Stimulated activated CD4-positive, alpha-beta T cell treated with anti-CD3 and anti-CD28 coated beads, Interleukin-1b, Interleukin-23, amount 100 ng/mL, for 24 hours (primary cell): Measurements from ENCODE around the gene ATOH1.

Experiments
- DNase-seq, 4 experiments: peaks; one replicate each; pipeline ENCODE4 v3.0.0-alpha.2; 2020; ENCODE audit warnings: low read depth in 4 of 4, low spot score in 1 of 4

Gene ATOH1

GRCh38 chr4:93834249-93835066, 5.9 kb downstream of the ATOH1 start:
- DNase-seq, result no peak

- no peak for DNase-seq
Observed at GRCh38 chr4:93835929-93836328, 7.4 kb downstream of the ATOH1 start.

- DNase-seq, result no peak
Observed at GRCh38 chr4:93839704-93840103, 11.2 kb downstream of the ATOH1 start.

GRCh38 chr4:93841803-93842345, 13.3 kb downstream of the ATOH1 start:
- no peak for DNase-seq

GRCh38 chr4:93842601-93843252, 14.2 kb downstream of the ATOH1 start:
- DNase-seq, result no peak

- no peak for DNase-seq
Observed at GRCh38 chr4:93843772-93844171, 15.2 kb downstream of the ATOH1 start.

- no peak for DNase-seq
Observed at GRCh38 chr4:93852680-93853079, 24.1 kb downstream of the ATOH1 start.

- DNase-seq, result no peak
Observed at GRCh38 chr4:93855926-93856325, 27.4 kb downstream of the ATOH1 start.

GRCh38 chr4:93865650-93866049, 37.1 kb downstream of the ATOH1 start:
- DNase-seq, result no peak

- DNase-seq, result no peak
Observed at GRCh38 chr4:93867416-93868001, 39.0 kb downstream of the ATOH1 start.

- no peak for DNase-seq
Observed at GRCh38 chr4:93870876-93871458, 42.4 kb downstream of the ATOH1 start.

GRCh38 chr4:93876754-93877153, 48.2 kb downstream of the ATOH1 start:
- DNase-seq, result no peak

- DNase-seq, result no peak
Observed at GRCh38 chr4:93878566-93878965, 50.0 kb downstream of the ATOH1 start.

GRCh38 chr4:93879919-93880318, 51.4 kb downstream of the ATOH1 start:
- DNase-seq, result no peak
